HEK293 (cell line): Measurements from ENCODE around the gene HMCN1.

Source experiments
- CTCF ChIA-PET: fragments of 350-600 bp; formaldehyde crosslinking; extraction: SDS; loops from one replicate; lab custom pipeline; 2021; ENCODE audit warnings: antibody characterized with exemption; lab: Yijun Ruan, JAX
- POLR2A ChIA-PET: fragments of 300-600 bp; formaldehyde crosslinking; extraction: SDS; loops from one replicate; lab custom pipeline; 2020; ENCODE audit warnings: antibody characterized with exemption, inconsistent platforms; lab: Yijun Ruan, JAX
- H3K27ac ChIP-seq: fragments of 200-500 bp; sonication (Bioruptor generic); 2 replicates; pipeline ENCODE4 v1.5.1; 2014; ENCODE audit warnings: low read depth, low read length, control low read depth, inconsistent platforms; ENCODE audit errors: extremely low read depth
- H3K36me3 ChIP-seq, 2 experiments: fragments of 200-500 bp in 1 of 2; sonication (Bioruptor generic) in 1 of 2; 1 replicate in 1 of 2; 2 replicates in 1 of 2; pipeline ENCODE4 v1.5.1; 2014 to 2017; ENCODE audit warnings: inconsistent platforms in 2 of 2, low read length in 2 of 2; ENCODE audit not compliant: control insufficient read depth in 2 of 2, insufficient read depth in 1 of 2
- H3K4me1 ChIP-seq: fragments of 200-500 bp; sonication (Bioruptor generic); 2 replicates; pipeline ENCODE4 v1.5.1; 2014; ENCODE audit warnings: mild to moderate bottlenecking, low read length, inconsistent platforms; ENCODE audit not compliant: control insufficient read depth, insufficient read depth
- H3K4me3 ChIP-seq: 2 replicates; pipeline ENCODE4 v1.5.1; 2011; ENCODE audit warnings: low read depth, mild to moderate bottlenecking, control low read depth, low read length, moderate library complexity
- H3K9me3 ChIP-seq: fragments of 200-500 bp; sonication (Bioruptor generic); 2 replicates; pipeline ENCODE4 v1.5.1; 2014; ENCODE audit warnings: low read depth, low read length, inconsistent platforms; ENCODE audit not compliant: control insufficient read depth, insufficient read depth
- GFI1B ChIP-seq: fragments of 450-650 bp; formaldehyde crosslinking; IDR thresholded peaks from 2 replicates; pipeline ENCODE4 v1.5.1; 2016; ENCODE audit warnings: missing biosample characterization, missing genetic modification characterization
- GLI2 ChIP-seq: fragments of 450-650 bp; formaldehyde crosslinking; IDR thresholded peaks from 2 replicates; pipeline ENCODE4; 2017; ENCODE audit warnings: missing biosample characterization, missing genetic modification characterization, low read depth, borderline replicate concordance
- PRDM1 ChIP-seq: fragments of 450-650 bp; formaldehyde crosslinking; IDR thresholded peaks from 2 replicates; pipeline ENCODE4; 2016; ENCODE audit warnings: missing biosample characterization, missing genetic modification characterization
- SCRT2 ChIP-seq: fragments of 450-650 bp; formaldehyde crosslinking; IDR thresholded peaks from 2 replicates; pipeline ENCODE4 v1.5.1; 2016; ENCODE audit warnings: missing biosample characterization, missing genetic modification characterization
- TCF7L2 ChIP-seq: IDR thresholded peaks from 2 replicates; pipeline ENCODE4 v1.6.1; 2011; ENCODE audit warnings: low read depth, mild to moderate bottlenecking, inconsistent platforms, low read length, moderate library complexity, borderline replicate concordance
- TRIM28 ChIP-seq: IDR thresholded peaks from 2 replicates; pipeline ENCODE4 v1.6.1; 2011; ENCODE audit warnings: low read length, control low read depth, borderline replicate concordance
- YY1 ChIP-seq: fragments of 450-650 bp; formaldehyde crosslinking; IDR thresholded peaks from 2 replicates; pipeline ENCODE4 v1.5.1; 2018; ENCODE audit warnings: missing biosample characterization, missing genetic modification characterization
- ZBTB17 ChIP-seq: fragments of 450-650 bp; formaldehyde crosslinking; IDR thresholded peaks from 2 replicates; pipeline ENCODE4 v1.5.1; 2016; ENCODE audit warnings: missing biosample characterization, missing genetic modification characterization
- ZEB2 ChIP-seq: fragments of 450-650 bp; formaldehyde crosslinking; IDR thresholded peaks from 2 replicates; pipeline ENCODE4 v1.5.1; 2016; ENCODE audit warnings: missing biosample characterization, missing genetic modification characterization
- ZNF121 ChIP-seq: fragments of 450-650 bp; formaldehyde crosslinking; IDR thresholded peaks from 2 replicates; pipeline ENCODE4 v1.5.1; 2016; ENCODE audit warnings: missing biosample characterization, missing genetic modification characterization
- ZNF138 ChIP-seq: fragments of 450-650 bp; formaldehyde crosslinking; IDR thresholded peaks from 2 replicates; pipeline ENCODE4 v1.5.1; 2016; ENCODE audit warnings: missing biosample characterization, missing genetic modification characterization, borderline replicate concordance
- ZNF169 ChIP-seq: fragments of 450-650 bp; formaldehyde crosslinking; IDR thresholded peaks from 2 replicates; pipeline ENCODE4 v1.5.1; 2016; ENCODE audit warnings: missing biosample characterization, missing genetic modification characterization
- ZNF184 ChIP-seq: fragments of 450-650 bp; IDR thresholded peaks from 2 replicates; pipeline ENCODE4 v1.5.1; 2018; ENCODE audit warnings: missing biosample characterization, mild to moderate bottlenecking, missing genetic modification characterization
- ZNF211 ChIP-seq: fragments of 450-650 bp; formaldehyde crosslinking; IDR thresholded peaks from 2 replicates; pipeline ENCODE4 v1.5.1; 2016; ENCODE audit warnings: low read depth, missing biosample characterization, missing genetic modification characterization
- ZNF248 ChIP-seq: fragments of 450-650 bp; formaldehyde crosslinking; IDR thresholded peaks from 2 replicates; pipeline ENCODE4 v1.5.1; 2017; ENCODE audit warnings: missing biosample characterization, missing genetic modification characterization
- ZNF266 ChIP-seq: fragments of 450-650 bp; formaldehyde crosslinking; IDR thresholded peaks from 2 replicates; pipeline ENCODE4 v1.5.1; 2016; ENCODE audit warnings: missing biosample characterization, missing genetic modification characterization, low read depth
- ZNF311 ChIP-seq: fragments of 450-650 bp; formaldehyde crosslinking; IDR thresholded peaks from 2 replicates; pipeline ENCODE4 v1.5.1; 2017; ENCODE audit warnings: missing biosample characterization, missing genetic modification characterization, borderline replicate concordance
- ZNF571 ChIP-seq: fragments of 450-650 bp; formaldehyde crosslinking; IDR thresholded peaks from 2 replicates; pipeline ENCODE4 v1.5.0; 2017; ENCODE audit warnings: missing biosample characterization, missing genetic modification characterization
- TF ChIP-seq, protein P1 (sequence below): fragments of 450-650 bp; formaldehyde crosslinking; IDR thresholded peaks from 2 replicates; pipeline ENCODE4 v1.5.1; 2016; ENCODE audit warnings: missing biosample characterization, missing genetic modification characterization
- TF ChIP-seq, protein P2 (sequence below): fragments of 450-650 bp; formaldehyde crosslinking; IDR thresholded peaks from 2 replicates; pipeline ENCODE4 v1.5.1; 2016; ENCODE audit warnings: missing biosample characterization, missing genetic modification characterization

The HMCN1 gene

DNA sequence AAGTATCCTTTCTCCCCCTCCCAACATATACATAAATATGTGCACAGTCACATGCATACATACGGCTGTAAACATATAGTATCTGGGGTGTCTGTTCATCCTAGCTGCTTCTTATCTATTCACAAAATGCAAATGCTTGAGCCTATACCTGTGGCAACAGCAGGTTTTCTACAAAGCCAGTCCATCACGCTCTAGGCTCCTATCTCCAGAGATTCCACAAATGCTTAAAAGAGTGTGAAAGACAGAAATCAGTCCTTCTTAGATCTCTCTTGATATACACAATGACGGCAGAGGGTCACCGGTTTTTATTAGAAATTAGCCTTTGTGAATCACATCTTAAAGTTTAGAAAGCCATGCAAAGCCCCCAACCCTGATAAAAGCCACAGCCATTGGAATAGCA is 501.5 kb downstream of the HMCN1 start:
- no peak overlapping the region for H3K4me3 ChIP-seq
- no peak for TF ChIP-seq ZNF121 (tag by site-specific recombination)
- no peak for TF ChIP-seq TRIM28
- TF ChIP-seq, protein P1, sequence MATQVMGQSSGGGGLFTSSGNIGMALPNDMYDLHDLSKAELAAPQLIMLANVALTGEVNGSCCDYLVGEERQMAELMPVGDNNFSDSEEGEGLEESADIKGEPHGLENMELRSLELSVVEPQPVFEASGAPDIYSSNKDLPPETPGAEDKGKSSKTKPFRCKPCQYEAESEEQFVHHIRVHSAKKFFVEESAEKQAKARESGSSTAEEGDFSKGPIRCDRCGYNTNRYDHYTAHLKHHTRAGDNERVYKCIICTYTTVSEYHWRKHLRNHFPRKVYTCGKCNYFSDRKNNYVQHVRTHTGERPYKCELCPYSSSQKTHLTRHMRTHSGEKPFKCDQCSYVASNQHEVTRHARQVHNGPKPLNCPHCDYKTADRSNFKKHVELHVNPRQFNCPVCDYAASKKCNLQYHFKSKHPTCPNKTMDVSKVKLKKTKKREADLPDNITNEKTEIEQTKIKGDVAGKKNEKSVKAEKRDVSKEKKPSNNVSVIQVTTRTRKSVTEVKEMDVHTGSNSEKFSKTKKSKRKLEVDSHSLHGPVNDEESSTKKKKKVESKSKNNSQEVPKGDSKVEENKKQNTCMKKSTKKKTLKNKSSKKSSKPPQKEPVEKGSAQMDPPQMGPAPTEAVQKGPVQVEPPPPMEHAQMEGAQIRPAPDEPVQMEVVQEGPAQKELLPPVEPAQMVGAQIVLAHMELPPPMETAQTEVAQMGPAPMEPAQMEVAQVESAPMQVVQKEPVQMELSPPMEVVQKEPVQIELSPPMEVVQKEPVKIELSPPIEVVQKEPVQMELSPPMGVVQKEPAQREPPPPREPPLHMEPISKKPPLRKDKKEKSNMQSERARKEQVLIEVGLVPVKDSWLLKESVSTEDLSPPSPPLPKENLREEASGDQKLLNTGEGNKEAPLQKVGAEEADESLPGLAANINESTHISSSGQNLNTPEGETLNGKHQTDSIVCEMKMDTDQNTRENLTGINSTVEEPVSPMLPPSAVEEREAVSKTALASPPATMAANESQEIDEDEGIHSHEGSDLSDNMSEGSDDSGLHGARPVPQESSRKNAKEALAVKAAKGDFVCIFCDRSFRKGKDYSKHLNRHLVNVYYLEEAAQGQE (tag by site-specific recombination): no peak
- TF ChIP-seq ZNF211 (tag by site-specific recombination): no peak
- TF ChIP-seq ZNF571 (tag by site-specific recombination): no peak
- TF ChIP-seq ZNF138: no peak
- TF ChIP-seq ZNF248 (tag by site-specific recombination): no peak
- no peak for TF ChIP-seq ZNF311
- H3K4me1 ChIP-seq: no peaks in the 10 kb centered on the region
- no peaks in the 10 kb centered on the region for H3K36me3 ChIP-seq
- no peaks in the 10 kb centered on the region for H3K9me3 ChIP-seq
- ChIA-PET POLR2A (no interaction called here), CTCF (no interaction called here)
- H3K27ac ChIP-seq: no peak overlapping the region

DNA sequence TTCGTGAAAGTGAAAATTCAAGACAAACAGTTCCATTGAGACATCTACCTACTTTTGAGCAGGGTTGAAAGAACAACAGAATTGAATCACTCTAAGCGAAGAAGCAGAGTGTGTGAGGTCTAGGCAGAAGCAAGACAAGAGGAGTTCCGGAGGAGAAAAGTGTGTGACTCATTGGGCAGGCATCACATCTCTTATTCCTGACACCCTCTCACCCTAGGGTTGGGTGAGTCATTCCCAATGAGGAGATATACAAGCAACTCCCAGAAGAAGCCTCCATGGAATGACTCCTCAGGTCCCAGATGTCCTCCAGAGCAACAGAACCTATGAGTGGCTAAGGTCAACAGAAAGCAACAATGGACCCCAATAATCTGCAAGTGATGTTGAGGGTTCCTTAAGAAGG is 502.7 kb downstream of the HMCN1 start:
- Histone ChIP-seq H3K4me1 (no peaks in the 10 kb centered on the region), H3K27ac (no peak overlapping the region), H3K36me3 (no peaks in the 10 kb centered on the region), H3K4me3 (no peak overlapping the region), H3K9me3 (no peaks in the 10 kb centered on the region)
- ChIA-PET POLR2A (no interaction called here), CTCF (interaction anchor here (0.6 to 0.8 kb wide), 2 partner anchors 15 to 138 kb away, joined by 3 to 8 read pairs; partner anchors contain the start of gene TPR)
- TF ChIP-seq PRDM1 (tag by site-specific recombination): 0 out of 2 replicates have a peak, but pooled peaks have one; percentile 31
- TF ChIP-seq ZNF184 (tag by site-specific recombination): 0 out of 2 replicates have a peak, but pooled peaks have one; percentile 26
- TF ChIP-seq ZNF169 (tag by site-specific recombination): no peak

DNA sequence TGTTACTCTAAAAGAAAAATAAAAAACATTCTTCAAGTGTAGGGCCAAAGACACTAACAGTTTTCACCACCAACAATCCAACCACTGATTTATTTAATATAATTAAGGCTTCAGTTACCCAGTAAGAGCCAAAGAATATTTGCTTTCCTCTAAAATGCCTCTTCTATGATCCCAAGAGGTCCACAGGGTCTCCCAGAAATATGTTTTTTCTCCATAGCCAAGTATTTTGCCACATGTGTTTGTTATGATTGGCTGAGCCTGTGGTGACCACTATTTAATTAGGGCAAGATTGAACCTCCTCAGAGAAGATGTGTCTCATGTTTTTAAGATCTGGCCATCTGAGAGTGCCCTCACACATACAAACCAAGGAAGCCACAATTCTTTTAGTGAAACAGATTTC is 505.0 kb downstream of the HMCN1 start:
- CTCF ChIA-PET: no interaction called here
- no peak overlapping the region for H3K4me3 ChIP-seq
- no peaks in the 10 kb centered on the region for H3K36me3 ChIP-seq
- no peaks in the 10 kb centered on the region for H3K4me1 ChIP-seq
- POLR2A ChIA-PET: no interaction called here
- TF ChIP-seq GLI2 (tag by site-specific recombination) (no peak), ZNF266 (no peak), YY1 (tag by site-specific recombination) (no peak), SCRT2 (tag by site-specific recombination) (no peak), GFI1B (tag by site-specific recombination) (no peak), ZEB2 (tag by site-specific recombination) (no peak), ZBTB17 (tag by site-specific recombination) (no peak), TCF7L2 (no peak)
- TF ChIP-seq, protein P2, sequence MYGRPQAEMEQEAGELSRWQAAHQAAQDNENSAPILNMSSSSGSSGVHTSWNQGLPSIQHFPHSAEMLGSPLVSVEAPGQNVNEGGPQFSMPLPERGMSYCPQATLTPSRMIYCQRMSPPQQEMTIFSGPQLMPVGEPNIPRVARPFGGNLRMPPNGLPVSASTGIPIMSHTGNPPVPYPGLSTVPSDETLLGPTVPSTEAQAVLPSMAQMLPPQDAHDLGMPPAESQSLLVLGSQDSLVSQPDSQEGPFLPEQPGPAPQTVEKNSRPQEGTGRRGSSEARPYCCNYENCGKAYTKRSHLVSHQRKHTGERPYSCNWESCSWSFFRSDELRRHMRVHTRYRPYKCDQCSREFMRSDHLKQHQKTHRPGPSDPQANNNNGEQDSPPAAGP: no peak
- TF ChIP-seq, all 188 proteins: peak for 0
- Histone ChIP-seq H3K27ac (no peak overlapping the region), H3K9me3 (no peaks in the 10 kb centered on the region)
